CD4-positive, alpha-beta T cell treated with Interleukin-15 for 1 hour (primary cell): ENCODE measurements around the gene TRIM16.
"Not testable (repeated sequence)": the region's sequence is repeated elsewhere in the genome, so short reads cannot be mapped to it uniquely, and the experiment has no call there.

ENCODE experiments used
- DNase-seq: peaks from one replicate; pipeline ENCODE4 v3.0.0-alpha.2; 2020

The TRIM16 gene

DNA sequence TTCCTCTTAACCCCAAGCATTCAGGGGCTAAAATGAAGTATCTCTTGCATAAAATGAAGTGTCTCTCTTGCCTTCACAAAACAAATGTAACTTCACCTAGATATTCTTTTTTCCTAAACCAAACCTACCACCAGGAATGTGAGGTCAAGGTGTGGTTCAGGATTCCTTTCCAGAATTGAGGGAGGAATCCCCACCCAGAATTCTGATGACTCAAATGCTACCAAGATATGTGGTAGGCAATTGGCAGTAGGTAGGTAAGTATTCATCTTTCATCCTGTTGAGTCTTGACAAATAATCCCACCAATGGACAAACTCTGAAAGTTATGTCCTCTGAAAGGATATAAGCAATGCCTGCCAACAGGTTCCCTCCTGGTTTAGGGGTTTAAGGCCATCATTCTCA, 26.2 kb downstream of the TRIM16 start:
- no peak for DNase-seq

DNA sequence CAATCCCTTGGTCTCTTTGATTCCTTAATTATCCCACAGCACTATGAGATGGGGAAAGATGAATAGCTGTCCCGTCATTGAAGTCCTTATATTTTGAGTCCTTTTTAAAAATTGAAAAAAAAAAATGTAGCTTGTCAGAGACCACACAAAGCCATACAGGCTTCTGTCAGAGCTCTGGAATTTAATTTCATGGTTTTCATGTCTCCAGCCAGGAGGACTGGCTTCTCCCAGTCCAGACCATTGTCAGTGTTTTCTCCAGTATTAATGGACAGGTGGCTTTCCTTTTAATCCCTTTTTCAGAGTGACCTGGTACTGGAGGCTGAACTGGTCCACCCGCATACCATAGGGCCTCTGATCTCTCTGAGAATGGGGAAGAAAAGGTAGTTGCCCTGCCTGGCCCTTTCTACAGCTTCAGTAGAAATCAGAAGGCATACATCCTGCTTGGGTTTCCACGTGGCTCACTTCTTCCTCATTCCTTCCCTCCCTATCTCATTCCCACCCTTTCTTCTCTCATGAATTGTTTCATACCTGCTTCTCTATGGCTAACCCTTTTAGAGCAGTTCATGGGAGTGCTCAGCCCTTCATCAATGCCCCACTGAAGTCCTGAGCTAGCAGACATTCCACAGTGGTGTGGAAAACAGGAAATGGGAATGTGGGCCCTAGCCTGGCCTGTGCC, 29.1 kb downstream of the TRIM16 start:
- no peak for DNase-seq

DNA sequence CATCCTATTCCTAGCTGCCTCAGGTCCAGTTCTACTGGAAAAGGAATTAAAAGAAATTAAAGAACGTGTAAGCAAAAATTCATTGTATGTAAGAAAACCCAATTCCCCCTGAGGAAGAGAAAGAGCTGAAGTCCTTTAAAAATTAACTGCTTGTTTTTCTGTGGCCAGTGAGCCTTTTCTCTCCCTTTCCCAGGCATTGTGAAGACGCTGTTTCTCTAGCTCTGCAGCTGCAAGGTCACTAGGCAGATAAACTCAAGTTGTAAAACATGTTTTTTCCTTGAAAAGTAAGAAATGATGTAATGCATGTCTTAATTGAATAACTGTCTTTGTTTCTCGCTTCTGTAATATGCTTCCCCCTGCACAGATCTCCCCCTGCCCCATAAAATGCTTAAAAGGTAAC, 29.7 kb downstream of the TRIM16 start:
- DNase-seq, result not testable (repeated sequence)

DNA sequence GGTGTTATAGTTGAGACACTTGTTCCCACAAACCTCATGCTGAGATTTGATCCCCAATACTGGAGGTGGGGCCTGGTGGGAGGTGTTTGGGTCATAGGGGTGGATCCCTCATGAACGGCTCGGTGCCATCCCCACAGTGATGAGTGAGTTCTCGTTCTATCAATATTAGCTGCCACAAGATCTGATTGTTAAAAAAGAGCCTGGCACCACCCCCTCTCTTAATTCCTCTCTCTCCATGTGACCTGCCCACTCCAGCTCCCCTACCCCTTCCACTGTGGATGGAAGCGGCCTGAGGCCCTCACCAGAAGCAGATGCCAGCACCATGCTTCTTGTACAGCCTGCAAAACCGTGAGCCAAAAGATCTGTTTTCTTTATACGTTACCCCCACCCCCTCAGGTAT, 31.2 kb downstream of the TRIM16 start:
- no peak for DNase-seq

DNA sequence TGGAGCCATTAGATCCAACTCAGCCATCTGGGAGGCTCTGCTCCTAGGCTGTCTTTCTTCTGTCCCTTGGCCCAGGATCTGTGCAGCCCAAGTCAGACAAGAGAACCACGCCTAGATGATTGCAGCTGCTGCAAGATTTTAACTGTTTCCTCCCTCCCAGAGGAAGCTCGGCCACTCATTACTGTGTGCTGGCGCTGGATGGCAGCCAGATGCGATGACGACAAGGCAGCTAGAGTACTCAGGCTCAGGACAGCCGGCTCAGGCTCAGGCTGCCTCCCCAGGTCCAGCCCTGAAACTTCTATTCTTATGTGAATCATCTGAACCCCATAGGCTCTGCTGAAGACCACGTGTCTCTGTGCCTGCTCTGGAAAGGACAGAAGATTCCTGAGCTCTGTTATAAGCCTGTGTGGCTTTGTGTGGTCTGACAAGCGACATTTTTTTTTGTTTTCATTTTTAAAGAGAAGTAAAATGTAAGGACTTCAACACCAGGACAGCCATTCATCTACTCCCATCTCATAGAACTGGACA, 32.5 kb downstream of the TRIM16 start:
- peak; percentile 77 for DNase-seq

DNA sequence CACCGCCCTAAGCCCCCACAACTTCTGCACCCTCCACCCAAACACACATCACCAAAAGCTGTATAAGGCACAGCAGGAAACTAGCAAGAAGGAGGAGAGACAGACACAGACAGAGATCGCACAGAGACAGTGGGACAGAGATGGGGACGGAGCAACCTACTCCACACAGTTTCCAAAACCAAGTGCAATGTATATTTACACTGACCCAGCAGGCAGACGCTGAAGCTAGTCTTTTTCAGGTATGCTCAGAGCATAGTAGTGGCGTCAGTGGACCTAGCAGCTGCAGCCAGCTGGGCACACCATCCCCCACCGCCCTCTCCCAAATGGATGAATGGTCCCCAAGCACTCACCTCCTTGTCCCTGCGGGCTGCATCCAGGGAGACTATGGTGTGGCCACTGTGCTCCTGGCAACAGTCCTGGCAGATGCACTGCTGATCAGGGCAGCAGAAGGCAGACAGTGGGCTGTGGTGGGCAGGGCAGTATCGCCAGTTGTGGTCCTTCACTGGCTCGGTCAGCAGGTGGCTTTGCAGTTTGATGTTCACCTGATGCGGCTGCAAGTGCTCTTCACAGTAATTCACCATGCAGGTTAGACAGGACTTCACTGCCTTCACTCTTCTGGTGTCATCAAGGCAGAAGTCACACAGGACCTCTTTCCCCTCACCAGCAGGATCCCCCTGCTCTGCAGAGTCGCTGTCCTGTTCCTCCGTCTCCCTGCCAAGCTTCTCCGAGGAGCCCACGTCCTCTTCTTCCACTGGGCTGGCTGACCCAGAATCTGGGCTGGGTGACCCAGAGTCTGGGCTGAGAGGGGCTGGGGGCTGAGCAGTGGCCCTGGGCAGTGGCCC, 33.1 kb downstream of the TRIM16 start:
- no peak for DNase-seq

DNA sequence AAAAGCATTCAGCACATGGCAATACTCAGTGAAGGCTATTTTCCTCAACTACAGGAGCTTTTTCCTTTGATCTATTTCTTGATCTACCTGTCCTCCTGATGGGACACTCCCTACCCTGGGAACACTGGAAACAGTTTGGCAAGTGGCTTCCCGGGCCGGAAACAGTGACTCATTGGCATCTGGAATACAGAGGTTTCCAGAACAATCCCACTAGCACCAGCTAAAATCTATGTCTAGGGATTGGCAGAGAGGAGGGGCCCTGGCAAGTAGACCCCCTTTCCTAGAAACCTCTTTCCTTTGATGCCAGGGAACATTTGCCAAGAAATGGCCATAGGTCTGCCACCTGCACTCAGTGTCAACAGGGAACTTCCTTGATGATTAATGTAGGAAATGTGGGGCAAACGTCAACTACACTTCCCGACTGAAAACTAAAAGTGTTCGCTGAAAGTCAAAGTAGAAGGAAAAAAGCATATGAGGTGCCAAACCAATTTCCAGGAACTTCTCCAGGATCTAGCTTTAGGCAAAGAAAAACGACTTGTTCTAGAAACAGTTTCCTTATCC, 34.2 kb downstream of the TRIM16 start:
- DNase-seq, result no peak

DNA sequence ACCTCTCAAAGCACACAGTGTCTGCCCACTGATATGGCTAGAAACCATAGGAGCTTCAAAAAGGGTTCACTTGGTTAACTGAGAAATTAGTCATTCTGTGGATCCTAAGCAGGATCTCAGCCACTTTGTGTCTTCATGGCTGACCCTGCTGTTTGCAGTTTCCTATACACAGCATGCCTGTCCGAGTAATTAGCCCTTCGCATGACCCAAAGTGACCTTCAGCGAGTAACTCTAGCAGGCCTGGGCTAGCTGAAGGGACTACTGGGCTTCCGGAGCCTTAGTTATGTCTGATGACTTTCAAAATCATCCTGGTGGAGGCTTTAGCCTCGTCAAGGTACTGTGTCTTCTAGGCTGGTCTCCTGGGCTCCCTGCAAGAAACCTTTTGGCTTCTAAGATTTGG, 35.7 kb downstream of the TRIM16 start:
- DNase-seq, result no peak

DNA sequence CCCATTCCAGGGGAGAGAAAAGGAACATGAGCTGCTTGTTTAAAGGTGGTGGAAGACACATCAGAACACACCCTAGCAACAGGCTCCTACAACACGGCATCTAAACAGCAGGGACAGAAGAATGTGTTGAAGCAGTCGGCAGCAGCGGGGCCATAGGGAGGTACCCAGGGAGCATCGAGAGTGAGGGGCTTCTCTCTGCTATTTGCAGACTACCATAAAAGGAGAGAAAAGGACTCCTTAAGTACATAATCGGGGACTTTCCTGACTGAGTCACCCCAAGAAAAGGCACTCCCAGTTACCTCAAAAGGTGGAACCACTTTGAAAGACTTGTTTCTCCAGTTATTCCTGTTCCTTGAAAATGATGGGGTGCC, 38.2 kb downstream of the TRIM16 start:
- DNase-seq, result not testable (repeated sequence)

DNA sequence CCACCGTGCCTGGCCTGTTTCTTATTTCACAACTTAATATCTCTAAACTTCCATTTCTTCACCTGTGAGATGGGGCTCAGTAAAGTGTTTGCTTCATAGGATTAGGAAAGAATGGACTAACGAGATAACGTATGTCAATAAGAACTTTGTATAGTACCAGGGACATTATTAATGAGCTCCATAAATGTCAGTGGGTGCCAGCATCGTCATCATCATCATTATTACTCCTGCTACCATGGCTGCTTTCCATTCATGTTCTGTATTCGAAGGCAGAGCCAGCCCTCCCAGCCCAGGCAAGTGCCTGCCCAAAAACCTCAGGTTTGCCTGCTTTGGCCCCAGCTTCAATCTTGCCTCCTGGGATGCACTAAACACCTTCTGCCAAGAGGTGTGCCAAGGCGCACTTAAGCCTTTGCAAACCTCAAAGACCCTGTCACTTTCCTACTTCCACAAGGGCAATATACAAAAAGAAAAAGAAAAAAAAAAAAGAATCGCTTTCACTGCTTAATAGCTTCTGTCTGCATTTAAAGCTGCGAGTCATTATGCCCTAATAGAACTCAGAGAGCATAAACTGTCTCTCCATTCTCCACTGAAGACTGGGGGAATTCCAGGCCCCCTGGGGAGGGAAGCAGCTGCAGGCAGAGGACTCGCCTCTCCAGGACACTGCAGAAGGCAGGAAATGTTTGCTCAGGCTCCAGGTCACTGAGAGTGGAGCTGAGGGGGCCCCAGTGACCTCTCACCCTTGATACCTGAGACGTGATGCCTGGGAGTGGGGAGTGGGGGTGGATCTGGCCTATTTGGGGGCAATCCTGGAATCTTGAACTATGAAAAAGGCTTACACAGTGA, 38.8 kb downstream of the TRIM16 start:
- not testable (repeated sequence) for DNase-seq

DNA sequence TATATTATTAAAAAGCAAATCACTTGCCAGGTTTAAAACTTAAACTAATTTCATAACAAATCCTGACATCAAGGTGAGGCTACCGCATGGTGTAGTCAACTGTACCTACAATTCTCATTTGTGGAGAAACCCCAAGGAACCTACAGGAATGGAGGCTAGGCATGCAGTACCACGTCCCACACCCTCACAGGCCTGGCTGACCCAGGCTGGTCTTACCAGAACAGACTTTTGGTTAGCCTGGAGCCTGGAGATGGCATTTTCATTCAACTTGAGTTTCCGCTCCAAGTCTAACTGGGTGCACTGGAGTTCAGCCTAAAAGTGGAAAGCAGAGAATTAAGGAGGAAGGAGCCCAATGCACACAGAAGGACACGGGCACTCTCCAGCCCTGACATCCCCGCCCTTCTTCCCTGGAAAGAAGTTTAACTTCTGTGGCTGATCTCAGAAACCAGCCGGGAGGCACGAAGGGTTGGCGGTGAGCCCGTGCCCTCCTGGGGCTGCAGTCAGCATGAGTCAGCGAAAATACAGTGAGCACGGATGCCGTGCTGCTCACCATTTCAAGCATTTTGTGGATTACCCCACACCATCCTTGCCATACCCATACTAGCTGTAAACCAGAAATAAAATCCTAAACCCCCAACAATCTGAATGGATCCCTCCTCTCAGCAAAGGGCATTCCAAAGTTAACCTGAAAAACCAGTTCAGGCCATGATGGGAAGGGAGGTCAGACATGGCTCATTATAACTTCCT, 41.4 kb downstream of the TRIM16 start:
- not testable (repeated sequence) for DNase-seq

DNA sequence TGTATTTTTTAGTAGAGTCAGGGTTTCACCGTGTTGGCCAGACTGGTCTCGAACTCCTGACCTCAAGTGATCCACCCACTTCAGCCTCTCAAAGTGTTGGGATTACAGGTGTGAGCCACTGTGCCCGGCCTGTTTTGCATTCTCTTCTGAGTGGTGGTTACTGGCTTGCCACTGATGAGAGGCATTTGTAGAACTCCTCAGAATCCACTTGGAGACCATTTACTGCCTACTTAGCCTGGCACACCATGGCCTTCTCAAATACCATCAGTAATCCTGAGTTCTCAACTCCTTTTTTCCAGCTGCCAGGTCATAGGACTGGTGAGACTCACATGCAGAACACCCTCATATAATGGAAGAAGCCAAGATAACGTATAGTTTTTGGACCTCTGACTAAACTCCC, 42.1 kb downstream of the TRIM16 start:
- DNase-seq, result not testable (repeated sequence)

DNA sequence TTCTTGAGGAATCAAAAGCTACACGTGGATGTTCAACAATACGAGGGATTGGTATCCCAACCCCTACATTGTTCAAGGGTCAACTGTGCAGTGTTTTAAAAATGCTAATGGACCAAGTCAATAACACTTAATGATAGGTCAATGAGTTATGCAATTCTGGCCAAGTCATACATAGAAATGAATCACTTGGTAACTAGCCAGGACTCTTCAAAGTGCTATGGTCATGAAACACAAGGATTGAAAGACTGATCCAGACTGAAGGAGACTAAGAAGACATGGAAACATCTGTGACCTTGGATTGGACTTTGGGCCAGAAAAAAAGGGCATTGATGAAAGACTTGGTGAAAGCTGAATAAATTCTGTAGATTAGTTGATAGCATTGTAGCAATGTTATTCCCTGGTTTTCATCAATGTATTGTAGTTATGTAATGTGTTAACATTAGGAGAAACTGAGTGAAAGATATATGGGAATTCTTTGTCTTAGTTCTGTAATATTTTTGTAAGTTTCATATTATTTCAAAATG, 53.1 kb downstream of the TRIM16 start:
- DNase-seq, result not testable (repeated sequence)

DNA sequence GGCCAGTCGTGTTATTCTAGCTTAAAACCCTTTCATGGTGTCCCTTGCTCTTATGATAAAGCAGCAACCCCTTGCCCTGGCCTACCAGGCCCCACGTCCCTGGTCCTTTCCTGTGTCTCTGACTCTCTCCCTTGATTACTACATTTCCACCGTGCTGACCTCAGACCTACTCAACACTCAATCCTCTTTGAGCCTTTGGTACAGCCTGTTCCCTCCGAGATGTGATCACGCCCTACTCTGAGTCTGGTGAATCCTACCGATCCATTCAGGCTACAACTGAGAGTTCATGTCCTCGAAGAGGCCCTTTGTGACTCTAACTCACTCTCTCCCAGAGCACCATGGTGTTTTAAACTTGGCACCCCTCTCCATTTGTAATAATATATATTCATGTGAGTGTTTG, 54.1 kb downstream of the TRIM16 start:
- DNase-seq, result not testable (repeated sequence)

DNA sequence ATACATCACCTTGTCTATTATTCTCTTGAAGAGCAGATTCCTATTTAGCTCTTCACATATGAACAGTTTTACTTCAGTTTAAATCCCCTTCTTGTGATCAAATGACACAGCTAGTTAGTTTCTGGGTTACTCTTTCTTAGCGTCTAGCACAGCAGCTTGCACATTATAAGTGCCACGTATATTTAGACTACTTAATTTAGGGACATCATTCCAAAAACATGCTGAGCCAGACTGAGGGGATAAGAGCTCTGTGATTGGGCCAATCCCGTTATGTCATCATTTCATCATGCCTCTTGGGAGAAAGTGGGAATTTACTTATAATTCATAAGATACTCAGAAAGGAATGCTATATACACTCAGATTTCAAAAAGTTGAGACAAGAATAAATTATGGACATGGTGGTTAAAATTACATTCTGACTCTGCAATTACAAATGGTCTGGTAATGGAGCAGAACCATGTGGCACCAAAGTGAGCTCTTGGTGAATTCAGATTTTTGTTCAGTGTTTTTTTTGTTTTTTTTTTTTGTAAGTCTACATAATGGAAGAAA, 60.4 kb downstream of the TRIM16 start:
- DNase-seq, result not testable (repeated sequence)

DNA sequence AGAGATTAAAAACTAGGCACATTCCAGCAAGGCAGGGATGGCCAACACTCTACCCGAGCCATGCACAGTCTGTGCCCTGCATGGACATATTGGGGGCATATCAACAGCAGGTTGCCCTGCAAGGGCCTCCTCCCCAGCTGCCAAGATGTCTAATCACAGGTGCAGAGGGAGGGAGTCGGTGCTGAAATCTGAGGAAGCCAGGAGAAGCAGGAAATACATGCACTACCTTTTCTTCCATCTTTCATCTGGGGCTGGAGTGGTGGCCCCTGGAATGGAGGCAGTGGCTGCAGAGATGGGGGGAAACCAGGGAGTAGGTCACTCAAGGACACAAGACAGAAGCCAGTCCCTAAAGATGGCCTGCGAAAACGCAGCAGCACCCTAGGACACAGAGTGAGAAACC, 60.9 kb downstream of the TRIM16 start:
- DNase-seq, result not testable (repeated sequence)

DNA sequence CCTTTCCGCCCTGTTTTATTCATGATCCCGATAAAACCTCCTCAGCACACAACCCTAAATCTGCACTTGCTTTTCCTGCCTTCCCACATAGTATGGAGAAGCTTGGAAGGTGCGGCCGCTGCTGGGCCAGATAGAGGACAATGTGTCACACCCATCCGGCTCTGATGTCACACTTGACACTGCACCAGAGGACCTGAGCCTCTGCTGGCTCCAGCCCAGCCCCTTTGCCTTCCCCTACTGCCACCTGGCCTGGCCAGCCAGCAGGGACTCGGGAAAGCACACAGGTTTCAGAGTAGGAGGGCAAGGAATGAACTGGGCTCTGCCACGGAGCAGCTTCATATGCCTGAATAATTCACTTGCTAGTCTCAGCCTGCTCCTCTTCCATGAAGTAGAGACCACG, 62.0 kb downstream of the TRIM16 start:
- DNase-seq, result not testable (repeated sequence)

DNA sequence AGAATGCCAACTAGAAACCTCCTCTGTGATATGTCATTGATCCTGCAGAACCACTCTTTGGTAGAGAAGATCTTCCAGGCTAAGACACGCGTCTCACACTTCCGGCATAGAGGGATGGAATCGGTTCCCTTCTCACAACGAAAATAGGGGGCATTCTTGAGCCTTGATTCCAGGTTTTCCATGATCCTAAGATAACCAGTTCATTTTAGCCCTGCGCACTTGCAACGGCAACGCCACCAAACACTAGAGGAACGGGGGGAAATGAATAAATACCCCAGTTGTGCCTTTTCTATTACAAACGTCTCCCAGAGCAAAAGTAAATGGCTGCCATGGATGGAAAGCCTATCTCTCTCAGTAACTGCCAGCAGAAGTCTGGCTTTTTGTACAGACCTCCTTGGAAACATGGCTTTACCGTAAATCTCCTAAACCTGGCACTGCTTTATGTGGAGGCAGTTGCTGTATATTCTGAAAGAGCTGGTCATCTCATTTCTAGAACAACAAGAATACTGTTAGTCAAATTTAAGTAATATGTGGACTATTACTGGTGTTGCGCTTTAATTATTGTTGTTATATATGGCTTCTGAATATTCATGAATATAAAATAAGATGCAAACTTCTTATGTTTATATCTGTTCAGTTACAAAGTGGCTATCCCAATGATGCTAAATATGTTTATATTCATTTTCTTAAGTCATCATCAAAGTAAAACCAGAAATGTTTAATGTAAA, 64.6 kb downstream of the TRIM16 start, which contains the start of gene FBXW10B:
Gene FBXW10B (minus strand): TSS at position 374 of the 728 bp plus-strand sequence. CDS start 192 bp downstream, at position 182.
- not testable (repeated sequence) for DNase-seq

DNA sequence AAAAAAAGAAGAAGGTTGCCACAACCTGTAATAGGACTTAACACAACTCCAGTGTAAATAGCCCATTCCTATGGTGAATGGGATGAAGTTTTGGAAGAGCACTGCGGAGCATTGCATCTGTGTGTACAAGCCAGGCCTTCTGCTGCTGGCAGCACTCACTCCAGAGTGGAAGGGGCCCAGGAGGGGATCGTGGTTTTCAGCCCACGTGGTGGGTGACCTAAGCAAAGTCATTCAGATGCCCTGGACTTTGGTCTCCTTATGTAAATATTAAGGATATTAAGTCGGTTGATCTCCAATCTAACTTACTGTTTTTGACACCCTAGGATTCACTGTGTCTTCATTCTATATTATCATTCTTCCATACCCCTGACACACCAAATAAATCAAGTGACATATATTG, 67.3 kb downstream of the TRIM16 start:
- not testable (repeated sequence) for DNase-seq

DNA sequence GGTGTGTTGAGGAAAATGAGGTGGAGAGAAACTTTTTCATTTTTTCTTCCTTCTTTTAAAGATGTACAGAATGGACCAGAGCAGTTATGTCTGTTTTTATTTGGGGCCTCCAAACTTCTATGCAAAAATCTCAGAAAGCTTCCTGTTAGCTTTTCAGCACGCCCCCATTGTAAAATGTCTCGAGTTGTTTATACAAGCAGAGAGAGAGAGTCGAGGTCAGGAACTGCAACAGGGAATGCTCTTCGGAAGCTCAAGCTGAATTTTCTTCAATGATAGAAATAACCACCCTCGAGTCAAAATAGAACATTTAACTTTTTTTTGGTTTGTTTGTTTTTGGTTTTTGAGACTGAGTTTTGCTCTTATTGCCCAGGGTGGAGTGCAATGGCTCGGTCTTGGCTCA, 68.3 kb downstream of the TRIM16 start:
- DNase-seq, result not testable (repeated sequence)

DNA sequence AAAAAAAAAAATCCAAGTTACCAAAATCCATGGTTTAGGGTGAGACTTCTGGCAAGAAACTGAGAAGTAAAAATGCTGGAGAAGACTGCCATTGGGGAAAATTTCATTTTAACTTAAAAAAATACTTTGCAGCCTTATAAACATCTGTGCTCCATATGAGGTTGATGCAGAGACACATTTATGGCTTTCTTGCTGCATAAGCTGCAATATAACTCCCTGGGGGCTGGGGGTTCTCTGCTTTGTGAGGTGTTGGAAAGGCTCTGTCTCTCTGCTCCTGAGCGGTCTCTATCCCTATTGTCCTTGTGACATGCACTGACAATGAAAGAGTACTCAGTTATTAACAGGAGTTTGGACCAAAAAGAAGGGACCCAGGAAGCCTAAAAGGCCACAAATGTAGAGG, 71.0 kb downstream of the TRIM16 start:
- DNase-seq, result not testable (repeated sequence)
